Stimulated activated CD4-positive, alpha-beta T cell treated with anti-CD3 and anti-CD28 coated beads, Interleukin-1b, Interleukin-23, amount 100 ng/mL, for 4 hours (primary cell): ENCODE results near the gene KIAA1217.
"Not testable (repeated sequence)": the region's sequence is repeated elsewhere in the genome, so short reads cannot be mapped to it uniquely, and the experiment has no call there.

Experiments
- DNase-seq, 2 donors: peaks; one replicate each; pipeline ENCODE4 v3.0.0-alpha.2; 2020; ENCODE audit warnings: low read depth in 2 of 2

The KIAA1217 gene

DNA sequence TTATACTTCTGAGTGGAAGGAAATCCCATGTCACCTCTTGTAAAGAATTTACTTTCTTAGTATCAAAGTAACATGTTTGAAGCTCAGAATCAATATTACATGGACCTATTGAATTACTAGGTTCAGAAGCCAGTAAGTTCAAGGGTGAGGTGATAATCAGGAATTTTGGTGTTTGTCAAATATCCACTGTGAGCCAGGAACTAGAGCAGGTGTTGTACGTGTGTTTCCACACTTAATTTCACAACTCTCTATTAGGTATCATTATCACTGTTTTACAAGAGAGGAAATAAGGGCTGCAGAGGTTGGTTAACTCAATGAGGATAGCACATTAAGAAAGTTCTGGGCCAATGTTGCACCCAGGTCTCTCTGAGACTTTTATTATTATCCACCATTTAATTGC is 130.4 kb downstream of the KIAA1217 start:
- DNase-seq: no peak

DNA sequence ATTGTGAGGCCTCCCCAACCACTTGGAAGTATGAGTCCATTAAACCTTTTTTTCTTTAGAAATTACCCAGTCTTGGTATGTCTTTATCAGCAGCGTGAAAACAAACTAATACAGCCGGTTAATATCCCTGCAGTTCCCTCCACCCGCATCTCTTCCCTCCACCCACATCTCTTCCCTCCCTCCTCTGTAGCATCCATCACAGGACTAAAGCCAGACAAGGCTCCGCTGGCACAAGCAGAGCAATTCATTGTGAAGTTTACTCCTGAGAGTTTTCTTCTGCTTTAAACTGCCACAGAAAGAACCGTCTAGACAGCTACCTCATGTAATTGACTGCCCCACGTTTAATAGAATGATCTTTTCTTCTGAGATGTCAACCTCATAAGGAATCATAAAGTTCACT is 131.5 kb downstream of the KIAA1217 start:
- DNase-seq: no peak

DNA sequence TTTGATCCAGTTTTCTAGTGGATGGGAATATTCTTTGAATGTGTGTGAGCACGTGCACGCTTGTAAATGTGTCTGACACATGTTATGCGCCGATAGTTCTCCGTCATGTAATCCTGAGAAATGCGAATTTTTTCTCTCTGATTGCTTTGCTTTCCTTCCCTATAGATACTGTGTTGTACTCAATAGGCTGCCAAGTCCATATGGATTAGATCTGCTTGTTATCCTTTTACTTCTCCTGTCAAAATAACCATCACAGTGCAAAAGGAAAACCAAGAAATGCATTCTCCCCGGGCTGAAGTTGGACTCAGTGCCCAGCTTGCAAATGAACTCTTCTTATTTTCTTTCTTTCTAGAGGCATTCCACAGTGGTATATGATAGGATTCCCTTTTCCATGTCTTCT is 131.9 kb downstream of the KIAA1217 start:
- no peak for DNase-seq

DNA sequence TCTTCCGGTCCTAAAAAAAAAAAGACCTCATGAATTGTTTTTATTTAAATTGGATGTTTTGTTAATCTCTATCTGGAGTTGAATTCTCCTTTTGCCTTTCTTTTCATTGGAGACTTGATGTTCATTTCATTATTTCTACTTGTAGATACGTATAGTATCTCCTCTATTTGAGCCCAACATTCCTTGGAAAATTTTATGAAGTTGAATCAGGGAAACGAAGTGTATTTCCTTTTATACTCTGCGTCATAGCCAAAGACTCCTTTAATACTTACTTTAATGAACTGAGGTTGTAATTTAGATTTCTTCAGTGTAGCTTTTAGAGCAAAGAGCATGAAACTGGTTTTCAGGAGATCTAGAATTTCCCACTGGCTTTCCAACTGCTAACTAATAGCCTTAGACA is 132.4 kb downstream of the KIAA1217 start:
- DNase-seq: no peak

DNA sequence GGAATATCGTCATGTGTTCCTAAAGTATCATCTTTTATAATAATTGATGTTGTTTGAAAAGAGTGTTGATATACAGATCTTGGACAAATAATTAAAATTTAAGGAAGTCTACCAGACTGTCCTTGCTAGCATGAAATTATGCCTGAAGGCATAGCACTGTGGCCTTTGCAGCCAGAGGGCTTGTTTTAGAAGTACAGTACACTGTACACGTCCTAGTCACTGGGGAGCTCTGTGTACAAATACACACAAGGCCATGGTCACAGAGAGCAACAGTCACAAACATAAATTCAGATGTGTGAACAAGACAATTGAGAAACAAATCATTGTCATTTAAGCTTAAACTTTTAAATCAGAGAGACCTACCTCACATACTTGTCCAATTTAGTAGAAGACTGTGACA is 133.0 kb downstream of the KIAA1217 start:
- DNase-seq: no peak

DNA sequence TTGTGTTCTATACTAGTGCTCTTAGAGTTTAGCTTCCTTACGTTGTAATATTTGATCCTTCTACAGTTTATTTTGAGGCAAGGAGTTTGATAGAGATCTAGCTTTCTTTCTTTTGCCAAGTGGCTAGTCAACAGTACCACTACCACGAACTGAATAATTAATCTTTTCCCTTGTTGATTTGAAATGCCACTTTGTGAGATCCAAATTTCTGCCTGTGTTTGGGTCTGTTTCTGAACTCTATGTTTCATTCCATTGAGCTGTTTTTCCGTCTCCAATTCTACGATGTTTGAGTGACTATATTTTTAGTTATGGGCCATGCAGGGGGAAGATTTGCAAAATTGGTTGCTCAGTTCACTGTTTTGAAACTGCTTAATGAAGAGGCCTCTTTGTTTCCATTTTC is 134.7 kb downstream of the KIAA1217 start:
- DNase-seq: no peak

DNA sequence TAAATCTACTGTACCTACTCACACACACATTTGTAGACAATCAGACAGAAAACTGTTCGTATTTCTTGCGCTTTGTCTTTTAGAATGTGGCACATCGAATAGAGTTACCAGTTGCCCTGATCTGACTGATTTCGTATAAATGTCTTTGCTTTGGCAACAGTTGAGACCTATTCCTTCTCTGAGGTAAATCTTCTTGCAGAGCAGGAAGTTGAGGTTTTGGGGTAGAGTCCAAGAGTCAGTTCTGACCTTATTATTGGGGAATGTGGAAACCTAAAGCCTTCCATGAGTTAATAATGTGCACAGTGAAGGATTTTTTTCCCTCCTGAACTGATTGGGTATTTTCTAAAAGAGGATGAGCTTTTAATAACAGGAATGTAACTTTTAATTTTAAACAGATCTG is 135.3 kb downstream of the KIAA1217 start:
- DNase-seq: no peak

DNA sequence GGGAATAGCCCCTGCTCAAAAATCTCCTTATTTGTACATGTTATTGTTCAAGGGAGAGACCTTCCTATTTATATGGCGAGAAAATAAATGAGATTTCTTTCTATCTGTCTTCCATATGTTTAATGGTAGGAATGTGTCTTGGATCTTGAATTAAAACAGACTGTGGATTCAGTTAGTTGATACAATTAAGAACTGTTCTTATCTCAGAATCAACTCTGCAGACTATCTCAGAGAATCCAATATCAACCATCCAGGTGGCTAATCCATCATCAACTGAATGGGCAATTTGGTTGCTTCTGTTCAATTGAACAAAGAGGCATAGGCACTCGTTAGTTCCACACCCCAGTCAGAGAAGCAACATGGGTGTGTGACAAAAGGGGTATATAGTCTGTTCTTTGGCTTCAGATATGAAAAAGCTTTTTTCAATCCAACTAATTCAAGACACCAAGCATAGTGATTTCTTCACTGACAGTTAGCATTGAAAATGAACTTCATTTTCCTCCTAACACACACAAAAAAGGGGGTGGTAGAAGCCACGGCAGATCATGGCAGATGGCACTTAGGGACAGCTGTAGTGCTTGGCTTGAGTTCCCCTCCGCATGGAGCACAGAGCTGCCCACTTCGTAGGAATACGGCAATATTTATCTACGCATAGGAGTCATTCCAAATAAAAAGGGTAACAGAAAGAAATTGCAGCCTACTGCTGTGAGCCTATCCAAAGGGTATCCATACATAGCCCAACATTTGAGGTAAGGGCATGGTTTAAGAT is 135.9 kb downstream of the KIAA1217 start:
- no peak for DNase-seq

DNA sequence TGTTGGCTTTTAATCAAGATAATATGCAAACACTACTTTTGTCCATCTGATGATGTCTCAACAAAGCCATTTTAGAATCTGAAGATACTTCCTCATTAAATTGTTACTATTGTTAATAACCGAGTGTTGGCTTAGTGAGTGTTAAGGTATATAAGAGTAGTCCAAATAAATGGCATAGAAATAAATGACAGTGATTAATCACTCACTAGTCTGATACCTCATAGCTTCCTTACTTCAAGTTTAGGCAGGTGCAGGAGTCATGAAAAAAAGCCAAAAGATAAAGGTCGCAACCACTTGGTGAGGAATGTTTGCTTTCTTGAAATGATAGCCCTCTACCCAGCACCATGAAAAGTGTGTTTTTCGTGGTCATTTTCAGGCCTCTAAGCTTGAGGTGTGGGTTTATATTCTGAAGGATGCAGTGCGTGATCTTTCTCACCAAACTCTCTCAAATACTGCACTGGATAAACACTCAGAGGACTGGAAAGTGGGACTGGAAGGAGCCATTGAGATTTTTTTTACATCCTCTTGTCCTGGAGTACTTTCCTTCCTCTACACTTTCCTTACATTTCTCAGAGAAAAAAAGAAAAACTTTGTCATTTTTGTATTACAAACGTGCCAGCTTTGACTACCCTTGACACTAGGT is 138.1 kb downstream of the KIAA1217 start:
- DNase-seq: no peak

DNA sequence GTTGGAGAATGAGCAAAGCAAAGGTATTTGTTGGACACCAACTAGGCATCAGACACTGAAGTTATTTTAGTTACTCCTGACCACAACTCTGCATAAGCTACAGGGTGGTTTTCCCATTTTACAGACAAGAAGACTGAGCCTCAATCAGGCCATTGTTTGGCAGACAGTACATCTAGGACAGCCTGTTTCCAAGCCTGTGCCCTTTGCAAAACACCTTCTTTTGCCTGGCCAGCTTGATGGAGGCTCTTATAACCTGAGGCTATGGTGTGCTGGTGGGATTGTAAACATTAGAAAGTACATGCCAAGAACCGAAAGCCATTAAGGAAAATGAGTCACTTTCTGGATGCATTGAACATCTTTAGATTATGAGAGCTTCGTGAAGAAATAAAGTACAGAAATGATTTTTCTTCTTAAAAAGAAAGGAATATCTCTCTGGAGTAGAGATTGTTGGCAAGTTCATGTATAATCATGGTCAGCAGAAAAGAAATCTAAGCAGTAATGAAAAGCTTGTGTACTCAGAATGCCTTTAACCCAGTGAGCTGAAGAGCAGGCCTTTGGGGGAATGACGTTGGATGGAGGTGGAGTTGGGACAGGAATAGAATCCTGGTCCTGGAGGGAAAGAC is 140.6 kb downstream of the KIAA1217 start:
- no peak for DNase-seq

DNA sequence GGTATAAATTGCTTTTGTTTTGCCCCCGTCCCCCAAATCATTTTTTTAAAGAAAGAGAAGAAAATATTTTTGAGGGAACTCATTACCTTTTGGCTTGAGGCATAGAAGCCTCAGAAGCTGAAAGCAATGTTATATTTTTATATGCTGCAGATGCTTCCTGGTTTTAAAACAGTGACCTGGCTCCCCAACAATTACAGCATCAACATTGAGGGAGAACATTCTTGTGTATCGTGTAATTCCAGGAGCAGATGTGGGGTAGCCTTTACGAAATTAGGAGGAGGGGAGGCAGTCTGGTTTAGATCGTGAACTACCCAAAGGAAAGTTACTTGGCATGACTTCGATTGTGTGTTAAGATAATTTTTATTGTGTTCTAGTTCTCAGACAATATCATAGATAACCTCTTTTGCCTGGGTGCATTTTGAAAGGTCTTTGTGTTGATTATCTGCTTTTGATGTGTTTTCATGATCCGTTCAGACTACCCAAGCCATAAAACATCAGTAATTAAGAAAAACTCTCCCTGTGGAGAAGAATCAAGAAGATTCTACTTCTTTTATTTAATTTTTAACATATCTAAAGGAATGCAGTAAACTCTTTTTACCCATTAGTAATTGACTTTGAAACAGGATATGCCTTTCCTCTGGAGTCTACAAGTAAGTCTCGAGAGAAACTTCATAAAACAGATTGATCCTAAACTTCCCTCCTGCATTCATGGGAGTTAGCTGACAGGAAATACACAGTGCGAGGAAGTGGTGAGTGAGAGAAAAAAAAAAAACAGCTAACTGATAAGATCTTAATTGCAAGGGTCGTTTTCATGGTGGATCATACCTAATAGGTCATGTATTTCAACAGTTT is 141.4 kb downstream of the KIAA1217 start:
- no peak for DNase-seq

DNA sequence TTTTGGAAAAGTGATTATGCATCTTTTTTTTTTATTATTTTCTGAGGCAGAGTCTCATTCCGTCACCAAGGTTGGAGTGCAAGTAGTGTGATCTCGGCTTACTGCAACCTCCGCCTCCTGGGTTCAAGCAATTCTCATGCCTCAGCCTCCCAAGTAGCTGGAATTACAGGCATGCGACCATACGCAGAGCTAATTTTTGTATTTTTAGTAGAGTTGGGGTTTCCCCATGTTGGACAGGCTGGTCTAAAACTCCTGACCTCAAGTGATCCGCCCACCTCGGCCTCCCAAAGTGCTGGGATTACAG is 141.9 kb downstream of the KIAA1217 start:
- not testable (repeated sequence) for DNase-seq

DNA sequence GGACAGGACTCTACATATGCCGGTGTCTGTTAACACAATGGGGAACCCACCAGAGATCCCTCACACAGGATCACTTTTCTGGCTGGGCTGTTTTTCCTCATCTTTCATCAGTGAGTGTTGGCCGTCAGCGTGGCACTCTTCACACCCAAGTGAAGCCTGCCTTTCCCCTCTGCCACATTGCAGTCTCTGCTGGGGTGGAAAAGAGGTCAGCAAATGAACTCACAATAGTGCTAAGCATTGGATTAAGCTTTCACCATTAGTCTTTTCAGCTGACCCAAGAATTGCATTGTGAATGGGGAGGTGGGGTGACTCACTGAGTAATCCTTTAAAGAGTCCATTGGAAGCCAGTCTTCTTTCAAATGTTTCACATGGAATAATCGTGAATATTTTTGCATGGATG is 143.0 kb downstream of the KIAA1217 start:
- DNase-seq: no peak

DNA sequence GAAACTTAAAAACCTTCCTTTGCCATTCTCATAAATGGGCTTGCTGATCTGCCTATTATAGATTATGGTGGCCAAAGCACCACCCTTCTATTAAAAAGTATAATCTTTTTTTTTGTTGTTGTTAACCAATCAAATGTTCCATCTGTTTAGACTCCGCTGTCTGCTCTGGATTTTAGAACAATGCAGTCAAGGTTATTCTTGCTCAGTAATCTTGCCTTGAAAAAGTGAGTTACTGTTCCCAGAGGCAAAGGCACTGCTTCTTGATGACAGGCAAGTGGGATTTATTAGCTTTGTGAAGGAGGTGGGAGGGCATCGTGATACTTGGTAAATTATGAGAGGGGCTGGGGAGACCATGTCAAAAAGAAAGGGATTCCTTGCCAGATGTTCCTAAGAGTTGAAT is 143.5 kb downstream of the KIAA1217 start:
- no peak for DNase-seq

DNA sequence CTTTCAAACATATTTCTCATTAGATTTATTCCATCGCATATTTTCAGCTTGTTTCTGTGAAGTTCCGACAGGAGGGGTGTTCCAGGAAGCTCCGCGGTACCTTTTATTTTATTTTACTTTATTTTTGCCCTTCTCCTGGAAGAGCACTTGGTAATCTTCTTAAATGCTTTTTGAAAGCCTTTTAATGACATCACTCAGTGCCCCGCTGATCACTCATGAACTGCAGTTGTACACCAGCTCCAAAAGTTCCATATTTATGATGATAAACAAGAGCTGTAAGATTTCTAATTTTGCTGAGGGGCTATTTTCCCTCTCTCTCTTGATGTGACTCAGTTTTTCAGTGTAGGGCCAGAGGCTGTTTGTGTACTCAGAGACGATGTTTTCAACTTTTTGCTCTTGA is 144.4 kb downstream of the KIAA1217 start:
- no peak for DNase-seq

DNA sequence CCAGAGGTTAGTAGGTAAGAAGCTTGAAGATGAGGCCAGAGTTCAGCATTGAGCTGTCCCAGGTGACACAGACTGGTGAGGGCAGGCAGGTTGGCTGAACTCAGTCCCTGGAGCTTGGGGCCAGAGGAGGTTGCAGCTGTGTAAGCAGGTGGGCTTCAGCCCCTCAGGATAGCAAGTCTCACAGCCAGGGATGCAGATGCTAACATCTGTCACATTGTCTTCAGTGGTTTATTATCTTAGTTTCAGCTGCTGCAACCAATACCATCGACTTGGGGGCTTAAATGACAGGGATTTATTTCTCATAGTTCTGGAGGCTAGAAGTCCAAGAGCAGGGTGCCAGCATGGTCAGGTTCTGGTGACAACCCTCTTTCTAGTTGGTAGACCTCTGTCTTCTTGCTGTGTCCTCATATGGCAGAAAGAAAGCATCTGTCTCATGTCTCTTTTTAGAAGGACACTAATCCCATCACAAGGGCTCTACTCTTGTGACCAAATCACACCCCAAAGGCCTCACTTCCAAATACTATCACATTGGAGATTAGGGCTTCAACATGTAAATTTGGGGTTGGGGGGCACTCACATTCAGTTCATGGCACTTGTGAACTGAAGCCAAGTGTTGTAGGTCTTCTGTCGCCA is 146.2 kb downstream of the KIAA1217 start:
- no peak for DNase-seq

DNA sequence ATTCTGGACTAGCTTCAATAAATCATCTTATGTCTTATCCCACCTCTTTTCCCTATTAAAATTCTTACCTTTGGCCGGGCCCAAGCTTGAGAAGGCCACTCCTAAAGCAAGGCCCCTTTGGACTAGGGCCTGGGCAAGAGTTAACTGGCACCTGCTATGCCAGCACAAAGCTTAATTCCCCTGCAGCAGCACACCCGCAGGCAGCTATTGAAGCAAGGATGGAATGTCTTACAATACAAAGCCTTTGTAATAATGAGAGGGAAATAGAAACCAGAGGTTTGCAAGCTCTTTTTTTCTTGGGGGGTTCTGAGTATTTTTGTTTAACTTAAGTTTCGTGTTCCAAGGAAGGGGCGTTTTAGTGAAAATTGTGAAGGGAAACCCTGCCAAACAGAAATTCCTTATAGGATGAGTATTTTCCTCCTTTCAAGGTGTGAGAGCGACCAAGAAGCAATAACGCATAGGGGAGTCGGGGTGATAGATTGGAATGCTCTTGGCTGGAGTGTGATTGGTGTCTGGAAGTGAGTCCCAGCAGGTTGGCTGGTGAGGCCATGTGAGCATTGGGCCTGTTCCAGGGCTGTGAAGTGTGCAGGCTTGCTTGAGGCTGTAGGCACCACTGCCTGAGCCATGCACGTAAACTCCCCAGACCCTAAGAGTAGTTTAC is 148.5 kb downstream of the KIAA1217 start:
- DNase-seq: no peak

DNA sequence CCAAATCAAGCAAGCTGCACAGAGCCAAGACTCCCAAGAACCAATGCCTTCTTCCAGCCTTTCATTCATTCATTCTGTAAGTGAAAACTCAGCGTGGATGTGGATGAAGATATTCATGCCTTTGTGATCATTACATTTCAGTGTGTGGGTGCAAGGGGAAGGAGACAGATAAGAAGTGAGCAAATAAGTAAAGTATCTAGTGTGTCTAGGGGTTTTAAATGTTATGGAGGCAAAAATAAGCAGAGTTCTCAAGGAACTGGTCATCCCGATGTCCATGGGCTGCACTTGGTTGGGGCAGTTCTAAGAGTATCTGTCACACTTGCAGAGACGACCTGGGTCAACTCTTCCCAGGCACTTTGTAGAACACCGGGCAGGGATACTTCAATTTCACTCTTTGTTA is 149.1 kb downstream of the KIAA1217 start:
- no peak for DNase-seq

DNA sequence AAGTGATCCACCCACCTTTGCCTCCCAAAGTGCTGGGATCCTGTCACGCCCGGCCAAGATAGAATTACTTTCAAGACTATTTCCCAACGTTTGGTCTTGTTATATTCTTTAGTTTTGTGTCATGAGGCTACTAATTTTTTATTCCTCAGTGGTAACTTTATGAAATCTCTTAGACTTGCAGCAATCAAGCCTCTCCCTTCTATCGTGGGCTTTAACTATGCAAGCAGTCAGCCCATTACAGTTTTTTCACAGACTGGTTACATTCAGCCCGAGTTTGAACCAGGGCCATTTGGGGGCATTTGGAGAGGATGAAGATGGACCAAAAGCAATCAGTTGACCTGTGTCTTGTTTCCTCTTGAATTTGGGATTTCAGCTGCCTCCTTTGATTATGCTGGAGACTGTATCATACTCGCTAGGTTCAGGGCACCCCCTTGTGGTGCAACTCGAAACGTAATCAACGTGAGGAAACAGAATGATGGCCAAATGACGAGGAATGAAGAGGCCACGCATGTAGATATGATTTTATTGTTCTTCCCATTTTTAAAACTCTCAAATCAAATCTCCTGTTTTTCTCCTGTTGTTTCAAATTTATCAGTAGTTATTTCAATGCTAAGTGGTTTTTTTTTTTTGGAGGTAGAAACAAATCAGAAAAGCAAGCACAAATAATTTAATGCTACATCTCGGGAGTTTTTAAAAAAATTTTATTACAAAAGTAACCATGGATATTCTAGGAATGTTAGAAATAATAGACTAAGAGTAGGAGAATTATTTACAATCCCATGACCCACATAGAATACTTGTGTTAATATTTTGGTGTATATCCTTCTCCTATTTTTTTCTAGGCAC is 151.6 kb downstream of the KIAA1217 start:
- DNase-seq: peak in 1 of 2 donors; percentile 11

DNA sequence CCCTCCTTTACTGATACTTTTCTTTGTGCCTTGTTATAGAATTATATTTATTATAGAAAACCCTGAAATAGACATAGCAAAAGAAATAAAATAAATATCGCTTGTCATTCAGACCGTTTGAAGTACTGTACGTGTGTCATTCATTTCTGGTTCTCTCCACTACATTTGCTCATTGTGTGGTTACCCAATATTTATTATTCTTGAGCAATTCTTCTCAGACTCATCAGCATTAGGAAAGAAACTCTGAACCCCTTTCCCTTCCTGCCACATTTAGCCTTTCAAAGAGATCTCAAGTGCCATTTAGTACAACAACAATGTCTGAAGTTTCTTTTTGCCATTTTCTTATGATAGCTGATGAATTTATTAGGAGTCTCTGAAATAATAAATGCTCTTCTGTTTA is 154.1 kb downstream of the KIAA1217 start:
- DNase-seq: no peak

DNA sequence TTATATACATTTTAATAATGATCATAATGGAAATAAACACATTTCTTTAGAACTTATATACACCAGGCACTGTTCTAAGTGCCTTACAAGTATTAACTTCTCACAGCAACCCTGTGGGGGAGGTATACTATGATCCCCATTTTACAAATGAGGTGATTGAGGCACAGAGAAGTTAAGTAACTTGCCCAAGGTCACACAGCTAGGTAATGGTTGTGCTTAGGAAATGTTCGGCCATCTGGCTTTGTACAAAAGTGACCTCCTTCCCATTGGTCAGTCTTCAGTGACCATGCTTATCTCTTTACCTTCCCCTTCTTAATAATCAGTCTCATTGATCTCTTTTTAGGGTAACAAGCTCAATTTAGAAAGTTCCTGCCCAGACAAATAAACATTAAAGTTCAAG is 158.8 kb downstream of the KIAA1217 start:
- DNase-seq: no peak
